DOHH2 (cell line): Measurements from ENCODE around the gene AP2M1.

Experiments used
- H3F3A ChIP-seq: fragments of 200-600 bp; sonication (generic), shearing (Covaris generic); 2 replicates; pipeline ENCODE4 v1.6.0; 2016; ENCODE audit warnings: antibody characterized with exemption, mild to moderate bottlenecking; ENCODE audit not compliant: control insufficient read depth, insufficient read depth
- H3K27ac ChIP-seq: fragments of 200-600 bp; sonication (generic); 2 replicates; pipeline ENCODE4 v1.5.1; 2014; ENCODE audit warnings: low read depth, mild to moderate bottlenecking, low read length, moderate library complexity
- H3K27me3 ChIP-seq: fragments of 200-600 bp; sonication (generic); 2 replicates; pipeline ENCODE4 v1.6.1; 2014; ENCODE audit warnings: mild to moderate bottlenecking, low read length, mixed read lengths; ENCODE audit not compliant: control insufficient read depth
- H3K36me3 ChIP-seq: fragments of 200-600 bp; sonication (generic); 2 replicates; pipeline ENCODE4 v1.6.1; 2014; ENCODE audit warnings: mild to moderate bottlenecking, low read length, moderate library complexity, mixed read lengths; ENCODE audit not compliant: control insufficient read depth
- H3K4me1 ChIP-seq: fragments of 200-600 bp; sonication (generic); 2 replicates; pipeline ENCODE4 v1.6.1; 2014; ENCODE audit warnings: mild to moderate bottlenecking, low read length, mixed read lengths; ENCODE audit not compliant: control insufficient read depth
- H3K4me2 ChIP-seq: fragments of 200-600 bp; sonication (generic); 2 replicates; pipeline ENCODE4 v1.6.0; 2014; ENCODE audit warnings: mild to moderate bottlenecking, low read length, moderate library complexity
- H3K4me3 ChIP-seq: fragments of 200-600 bp; sonication (generic); 2 replicates; pipeline ENCODE4 v1.5.1; 2014; ENCODE audit warnings: mild to moderate bottlenecking, low read length, mixed read lengths
- H3K79me2 ChIP-seq: fragments of 200-600 bp; sonication (generic); 2 replicates; pipeline ENCODE4 v1.6.1; 2014; ENCODE audit warnings: mild to moderate bottlenecking, low read length, mixed read lengths; ENCODE audit not compliant: control insufficient read depth
- H3K9me2 ChIP-seq: fragments of 200-600 bp; sonication (generic); replicated peaks from 2 replicates; pipeline ENCODE4 v1.6.1; 2014; ENCODE audit warnings: mild to moderate bottlenecking, low read length, mixed read lengths; ENCODE audit not compliant: control insufficient read depth
- H3K9me3 ChIP-seq: fragments of 200-600 bp; sonication (generic); 2 replicates; pipeline ENCODE4 v1.6.1; 2014; ENCODE audit warnings: antibody characterized with exemption, low read length, mixed read lengths; ENCODE audit not compliant: control insufficient read depth, insufficient read depth
- H4K20me1 ChIP-seq: fragments of 200-600 bp; sonication (generic); 2 replicates; pipeline ENCODE4 v1.6.0; 2014; ENCODE audit warnings: low read depth, mild to moderate bottlenecking, antibody characterized with exemption, low read length, moderate library complexity; ENCODE audit not compliant: control insufficient read depth, insufficient read depth
- EZH2phosphoT487 ChIP-seq: fragments of 200-600 bp; sonication (generic); IDR thresholded peaks from 2 replicates; pipeline ENCODE4 v1.6.1; 2017; ENCODE audit warnings: borderline replicate concordance, mild to moderate bottlenecking, antibody characterized with exemption, low read length, moderate library complexity, mixed read lengths
- TF ChIP-seq, protein P1 (sequence below): fragments of 200-600 bp; sonication (generic); IDR thresholded peaks from one replicate; pipeline ENCODE4 v1.5.1; 2014; ENCODE audit warnings: antibody characterized with exemption, mild to moderate bottlenecking, low read depth, low read length; ENCODE audit not compliant: poor library complexity, severe bottlenecking

Gene AP2M1

GRCh38 chr3:184155644-184156521 lies 18.8 kb upstream of the AP2M1 start:
- H3K79me2 ChIP-seq, result peaks cover 51% of the 10 kb centered on the region
- peaks cover 35% of the 10 kb centered on the region for H3K4me1 ChIP-seq
- peak overlapping the region; percentile 99 for H3K4me3 ChIP-seq
- H3K9me3 ChIP-seq, result no peaks in the 10 kb centered on the region
- H3K4me2 ChIP-seq, result peak overlapping the region; percentile 82
- no peak for TF ChIP-seq EZH2phosphoT487
- TF ChIP-seq, protein P1, sequence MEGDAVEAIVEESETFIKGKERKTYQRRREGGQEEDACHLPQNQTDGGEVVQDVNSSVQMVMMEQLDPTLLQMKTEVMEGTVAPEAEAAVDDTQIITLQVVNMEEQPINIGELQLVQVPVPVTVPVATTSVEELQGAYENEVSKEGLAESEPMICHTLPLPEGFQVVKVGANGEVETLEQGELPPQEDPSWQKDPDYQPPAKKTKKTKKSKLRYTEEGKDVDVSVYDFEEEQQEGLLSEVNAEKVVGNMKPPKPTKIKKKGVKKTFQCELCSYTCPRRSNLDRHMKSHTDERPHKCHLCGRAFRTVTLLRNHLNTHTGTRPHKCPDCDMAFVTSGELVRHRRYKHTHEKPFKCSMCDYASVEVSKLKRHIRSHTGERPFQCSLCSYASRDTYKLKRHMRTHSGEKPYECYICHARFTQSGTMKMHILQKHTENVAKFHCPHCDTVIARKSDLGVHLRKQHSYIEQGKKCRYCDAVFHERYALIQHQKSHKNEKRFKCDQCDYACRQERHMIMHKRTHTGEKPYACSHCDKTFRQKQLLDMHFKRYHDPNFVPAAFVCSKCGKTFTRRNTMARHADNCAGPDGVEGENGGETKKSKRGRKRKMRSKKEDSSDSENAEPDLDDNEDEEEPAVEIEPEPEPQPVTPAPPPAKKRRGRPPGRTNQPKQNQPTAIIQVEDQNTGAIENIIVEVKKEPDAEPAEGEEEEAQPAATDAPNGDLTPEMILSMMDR, result no peak
- H3K27me3 ChIP-seq, result no peaks in the 10 kb centered on the region
- H3K9me2 ChIP-seq, result no peaks in the 10 kb centered on the region
- H4K20me1 ChIP-seq, result 0 out of 2 replicates have a peak, but pooled peaks cover 9% of the 10 kb centered on the region
- peaks cover 12% of the 10 kb centered on the region for H3K36me3 ChIP-seq
- H3F3A ChIP-seq, result peaks cover 12% of the 10 kb centered on the region
- H3K27ac ChIP-seq, result peak overlapping the region; percentile 53

- Histone ChIP-seq H3K4me1 (peaks cover 35% of the 10 kb centered on the region), H3K9me3 (no peaks in the 10 kb centered on the region), H4K20me1 (0 out of 2 replicates have a peak, but pooled peaks cover 9% of the 10 kb centered on the region), H3K36me3 (peaks cover 12% of the 10 kb centered on the region), H3F3A (peaks cover 12% of the 10 kb centered on the region), H3K27me3 (no peaks in the 10 kb centered on the region), H3K79me2 (peaks cover 52% of the 10 kb centered on the region), H3K27ac (peak overlapping the region; percentile 53; the same call in 1 of the 2 replicates), H3K4me2 (peak overlapping the region; percentile 82), H3K9me2 (no peaks in the 10 kb centered on the region), H3K4me3 (peak overlapping the region; percentile 99)
- TF ChIP-seq, protein P1, result no peak
- TF ChIP-seq EZH2phosphoT487, result no peak
These were observed 18.1 kb upstream of the AP2M1 start for GRCh38 chr3:184156522-184156955.

DNA sequence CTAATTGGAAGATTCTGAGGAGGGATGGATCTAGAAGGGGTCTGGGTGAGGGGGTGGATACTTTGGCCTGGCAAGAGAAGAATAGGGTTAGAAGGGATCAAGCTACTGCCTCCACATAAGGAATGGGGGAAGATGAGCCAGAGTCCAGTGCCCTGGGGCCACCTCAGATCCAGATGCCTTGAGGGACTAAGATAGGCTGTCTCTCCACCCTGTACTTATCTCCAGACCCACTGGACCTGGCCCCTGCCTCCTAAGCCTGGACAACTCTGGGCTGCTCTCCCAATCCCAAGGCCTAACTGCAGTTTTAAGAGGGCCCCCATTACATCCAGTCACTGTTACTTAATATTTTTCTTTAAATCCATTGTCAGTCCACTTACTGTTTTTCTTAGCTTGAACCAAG lies 17.4 kb upstream of the AP2M1 start:
- Histone ChIP-seq H3K36me3 (peaks cover 12% of the 10 kb centered on the region), H3K4me2 (peak overlapping the region; percentile 82), H4K20me1 (0 out of 2 replicates have a peak, but pooled peaks cover 9% of the 10 kb centered on the region), H3F3A (peaks cover 12% of the 10 kb centered on the region), H3K4me1 (peaks cover 35% of the 10 kb centered on the region), H3K4me3 (peak overlapping the region; percentile 99), H3K27ac (0 out of 2 replicates have a peak overlapping the region, but pooled peaks have one; percentile 53), H3K79me2 (peaks cover 52% of the 10 kb centered on the region), H3K27me3 (no peaks in the 10 kb centered on the region), H3K9me2 (no peaks in the 10 kb centered on the region), H3K9me3 (no peaks in the 10 kb centered on the region)
- TF ChIP-seq, protein P1, result no peak
- TF ChIP-seq EZH2phosphoT487, result no peak
